ENCODE measurements around the gene FUBP1.
A peak's percentile ranks its signal among the peaks of the same experiment; 100 is the strongest.
"Not testable (repeated sequence)": the region's sequence is repeated elsewhere in the genome, so short reads cannot be mapped to it uniquely, and the experiment has no call there.

FUBP1 gene

GRCh38 chr1:78003070-78003746 lies 24.3 kb upstream of the FUBP1 start:
- Mint-ChIP-seq H3K4me3 (peak overlapping the region in 1 of 2 donors; percentile 30), H3K4me1 (peaks cover 8 to 29% of the 10 kb centered on the region in 2 donors), H3K36me3 (peaks cover 0 to 6% of the 10 kb centered on the region in 2 donors), H3K9me3 (no peaks in the 10 kb centered on the region), H3K27ac (peak overlapping the region; percentile 81), H3K27me3 (no peaks in the 10 kb centered on the region)
- DNase-seq (no peak), ATAC-seq (replicated peaks) (no peak)

- Mint-ChIP-seq H3K4me1 (peaks cover 8 to 22% of the 10 kb centered on the region in 2 donors), H3K36me3 (peaks cover 11 to 17% of the 10 kb centered on the region in 2 donors)
- H3K9me3 Mint-ChIP-seq; DNase-seq; H3K4me3 Mint-ChIP-seq; H3K27me3 Mint-ChIP-seq; ATAC-seq (replicated peaks); H3K27ac Mint-ChIP-seq: not testable (repeated sequence)
These were observed 21.7 kb upstream of the FUBP1 start for GRCh38 chr1:78000536-78000935.

- no peak for DNase-seq
- peaks cover 19 to 25% of the 10 kb centered on the region in 2 donors for H3K36me3 Mint-ChIP-seq
- no peak for ATAC-seq (replicated peaks)
- H3K27ac Mint-ChIP-seq: no peak overlapping the region
- H3K4me1 Mint-ChIP-seq: peaks cover 2 to 8% of the 10 kb centered on the region in 2 donors
- no peaks in the 10 kb centered on the region for H3K9me3 Mint-ChIP-seq
- H3K4me3 Mint-ChIP-seq: no peak overlapping the region
- H3K27me3 Mint-ChIP-seq: no peaks in the 10 kb centered on the region
These were observed 17.9 kb upstream of the FUBP1 start for GRCh38 chr1:77996734-77997133.

- ATAC-seq (replicated peaks): no peak
- H3K9me3 Mint-ChIP-seq: no peaks in the 10 kb centered on the region
- H3K4me1 Mint-ChIP-seq: peaks cover 10 to 26% of the 10 kb centered on the region in 2 donors
- H3K27ac Mint-ChIP-seq: no peak overlapping the region
- no peaks in the 10 kb centered on the region for H3K27me3 Mint-ChIP-seq
- peaks cover 29 to 44% of the 10 kb centered on the region in 2 donors for H3K36me3 Mint-ChIP-seq
- H3K4me3 Mint-ChIP-seq: no peak overlapping the region
- DNase-seq: no peak
These were observed 15.3 kb upstream of the FUBP1 start for GRCh38 chr1:77994117-77994705.

GRCh38 chr1:77991638-77992037 lies 12.8 kb upstream of the FUBP1 start:
- Mint-ChIP-seq H3K36me3 (peaks cover 24 to 47% of the 10 kb centered on the region in 2 donors), H3K27ac (no peak overlapping the region), H3K27me3 (no peaks in the 10 kb centered on the region), H3K4me1 (peaks cover 20 to 40% of the 10 kb centered on the region in 2 donors), H3K9me3 (no peaks in the 10 kb centered on the region), H3K4me3 (no peak overlapping the region)
- no peak for ATAC-seq (replicated peaks)
- no peak for DNase-seq

GRCh38 chr1:77990629-77991204 lies 11.8 kb upstream of the FUBP1 start:
- DNase-seq (no peak), ATAC-seq (replicated peaks) (no peak)
- peaks cover 26 to 51% of the 10 kb centered on the region in 2 donors for H3K36me3 Mint-ChIP-seq
- no peak overlapping the region for H3K27ac Mint-ChIP-seq
- H3K4me1 Mint-ChIP-seq: peaks cover 24 to 40% of the 10 kb centered on the region in 2 donors
- H3K27me3 Mint-ChIP-seq: no peaks in the 10 kb centered on the region
- no peaks in the 10 kb centered on the region for H3K9me3 Mint-ChIP-seq
- H3K4me3 Mint-ChIP-seq: no peak overlapping the region

- H3K27ac Mint-ChIP-seq: no peak overlapping the region
- H3K9me3 Mint-ChIP-seq: no peaks in the 10 kb centered on the region
- H3K4me1 Mint-ChIP-seq: peaks cover 24 to 40% of the 10 kb centered on the region in 2 donors
- no peaks in the 10 kb centered on the region for H3K27me3 Mint-ChIP-seq
- ATAC-seq (replicated peaks) (no peak), DNase-seq (no peak)
- H3K36me3 Mint-ChIP-seq: peaks cover 23 to 50% of the 10 kb centered on the region in 2 donors
- H3K4me3 Mint-ChIP-seq: no peak overlapping the region
These were observed 10.9 kb upstream of the FUBP1 start for GRCh38 chr1:77989744-77990143.

- no peaks in the 10 kb centered on the region for H3K9me3 Mint-ChIP-seq
- peaks cover 26 to 48% of the 10 kb centered on the region in 2 donors for H3K4me1 Mint-ChIP-seq
- H3K27me3 Mint-ChIP-seq: no peaks in the 10 kb centered on the region
- no peak for ATAC-seq (replicated peaks)
- no peak overlapping the region for H3K4me3 Mint-ChIP-seq
- peaks cover 18 to 46% of the 10 kb centered on the region in 2 donors for H3K36me3 Mint-ChIP-seq
- no peak overlapping the region for H3K27ac Mint-ChIP-seq
- no peak for DNase-seq
These were observed 9.0 kb upstream of the FUBP1 start for GRCh38 chr1:77987919-77988318.

GRCh38 chr1:77986810-77987209 lies 7.9 kb upstream of the FUBP1 start:
- Mint-ChIP-seq H3K9me3 (no peaks in the 10 kb centered on the region), H3K4me3 (no peak overlapping the region), H3K27me3 (no peaks in the 10 kb centered on the region), H3K4me1 (peaks cover 27 to 48% of the 10 kb centered on the region in 2 donors), H3K36me3 (peaks cover 22 to 51% of the 10 kb centered on the region in 2 donors), H3K27ac (no peak overlapping the region)
- no peak for DNase-seq
- peak in 1 of 2 donors; percentile 51 for ATAC-seq (replicated peaks)

- H3K4me1 Mint-ChIP-seq: peaks cover 23 to 42% of the 10 kb centered on the region in 2 donors
- ATAC-seq (replicated peaks): no peak
- no peaks in the 10 kb centered on the region for H3K27me3 Mint-ChIP-seq
- no peak overlapping the region for H3K27ac Mint-ChIP-seq
- no peak for DNase-seq
- H3K9me3 Mint-ChIP-seq: no peaks in the 10 kb centered on the region
- peaks cover 17 to 41% of the 10 kb centered on the region in 2 donors for H3K36me3 Mint-ChIP-seq
- H3K4me3 Mint-ChIP-seq: no peak overlapping the region
These were observed 5.8 kb upstream of the FUBP1 start for GRCh38 chr1:77984629-77985028.

GRCh38 chr1:77983997-77984355 lies 5.1 kb upstream of the FUBP1 start:
- no peaks in the 10 kb centered on the region for H3K27me3 Mint-ChIP-seq
- H3K4me1 Mint-ChIP-seq: peaks cover 22 to 36% of the 10 kb centered on the region in 2 donors
- no peak overlapping the region for H3K27ac Mint-ChIP-seq
- DNase-seq (no peak), ATAC-seq (replicated peaks) (no peak)
- H3K4me3 Mint-ChIP-seq: peak overlapping the region in 1 of 2 donors; percentile 30
- H3K36me3 Mint-ChIP-seq: peaks cover 12 to 35% of the 10 kb centered on the region in 2 donors
- H3K9me3 Mint-ChIP-seq: no peaks in the 10 kb centered on the region

GRCh38 chr1:77983352-77983996 lies 4.6 kb upstream of the FUBP1 start:
- H3K9me3 Mint-ChIP-seq; H3K27ac Mint-ChIP-seq; H3K27me3 Mint-ChIP-seq; DNase-seq; ATAC-seq (replicated peaks): not testable (repeated sequence)
- H3K36me3 Mint-ChIP-seq: peaks cover 10 to 32% of the 10 kb centered on the region in 2 donors
- peaks cover 19 to 31% of the 10 kb centered on the region in 2 donors for H3K4me1 Mint-ChIP-seq
- peak overlapping the region in 1 of 2 donors; percentile 30 for H3K4me3 Mint-ChIP-seq

GRCh38 chr1:77978293-77978968 lies 441 bp downstream of the FUBP1 start:
- DNase-seq: peak; percentile 84
- no peak overlapping the region for H3K27ac Mint-ChIP-seq
- H3K4me3 Mint-ChIP-seq: no peak overlapping the region
- ATAC-seq (replicated peaks): peak; percentile 78
- H3K36me3 Mint-ChIP-seq: peaks cover 20 to 32% of the 10 kb centered on the region in 2 donors
- peaks cover 14 to 41% of the 10 kb centered on the region in 2 donors for H3K4me1 Mint-ChIP-seq
- no peaks in the 10 kb centered on the region for H3K9me3 Mint-ChIP-seq
- no peaks in the 10 kb centered on the region for H3K27me3 Mint-ChIP-seq

GRCh38 chr1:77977989-77978292 lies 931 bp downstream of the FUBP1 start:
- peaks cover 14 to 44% of the 10 kb centered on the region in 2 donors for H3K4me1 Mint-ChIP-seq

More at GRCh38 chr1:77977989-77978292, 931 bp downstream of the FUBP1 start:
- DNase-seq (no peak), ATAC-seq (replicated peaks) (no peak)
- no peaks in the 10 kb centered on the region for H3K9me3 Mint-ChIP-seq
- H3K27me3 Mint-ChIP-seq: no peaks in the 10 kb centered on the region
- no peak overlapping the region for H3K4me3 Mint-ChIP-seq
- no peak overlapping the region for H3K27ac Mint-ChIP-seq
- peaks cover 20 to 33% of the 10 kb centered on the region in 2 donors for H3K36me3 Mint-ChIP-seq

Data from stimulated activated naive B cell treated with anti-CD40 and anti-IgM and Interleukin-4, amounts not matched to agents 10 μg/mL and 1 μg/mL and 100 μg/mL, for 72 hours (primary cell).